CD14-positive monocyte (primary cell): ENCODE data around the gene AP1S1. TPM values are rescaled to one million over a fixed set of nuclear protein-coding genes. Genes with fewer than 3 reads are reported as not detected.
A peak's percentile ranks its signal among the peaks of the same experiment; 100 is the strongest.

Experiments
- DNase-seq, 3 donors: peaks; one replicate each; pipeline ENCODE4 v3.0.0-alpha.2; 2011 to 2022
- H2AFZ ChIP-seq: 2 replicates; pipeline ENCODE4 v1.6.0; 2012; ENCODE audit warnings: mild to moderate bottlenecking, low read depth, low read length, inconsistent platforms; ENCODE audit not compliant: insufficient read depth, poor library complexity, severe bottlenecking
- H3K27ac ChIP-seq, 2 donors: 1 replicate in 1 of 2; 2 replicates in 1 of 2; pipeline ENCODE4 v1.5.1; 2012 to 2013; ENCODE audit warnings: low read length in 2 of 2, control low read depth in 1 of 2, inconsistent platforms in 1 of 2, low read depth in 1 of 2, mild to moderate bottlenecking in 1 of 2
- H3K27me3 ChIP-seq, 2 donors: one replicate each; pipeline versions ENCODE4 v1.6.0 to v1.6.1; 2011 to 2013; ENCODE audit warnings: low read length in 2 of 2; ENCODE audit not compliant: control insufficient read depth in 2 of 2, insufficient read depth in 2 of 2
- H3K36me3 ChIP-seq, 2 donors: replicated peaks in 1 of 2; 1 replicate in 1 of 2; 2 replicates in 1 of 2; pipeline versions ENCODE4 v1.5.1 to v1.6.1; 2012 to 2013; ENCODE audit warnings: low read length in 2 of 2, control low read depth in 1 of 2, inconsistent platforms in 1 of 2, mild to moderate bottlenecking in 1 of 2; ENCODE audit not compliant: insufficient read depth in 2 of 2, control insufficient read depth in 1 of 2
- H3K4me1 ChIP-seq, 2 donors: 1 replicate in 1 of 2; 2 replicates in 1 of 2; pipeline versions ENCODE4 v1.5.1 to v1.6.1; 2012 to 2013; ENCODE audit warnings: low read length in 2 of 2, control low read depth in 1 of 2, inconsistent platforms in 1 of 2, mild to moderate bottlenecking in 1 of 2, moderate library complexity in 1 of 2; ENCODE audit not compliant: insufficient read depth in 2 of 2, control insufficient read depth in 1 of 2
- H3K4me2 ChIP-seq: replicated peaks from 2 replicates; pipeline ENCODE3; 2012; ENCODE audit warnings: low read length, moderate library complexity, mild to moderate bottlenecking; ENCODE audit not compliant: poor library complexity, severe bottlenecking; ENCODE audit errors: extremely low read depth
- H3K4me3 ChIP-seq, 3 experiments: fragments of 200-600 bp in 1 of 3; sonication (generic) in 1 of 3; replicated peaks in 1 of 3; 1 replicate in 2 of 3; 2 replicates in 1 of 3; pipeline ENCODE4 v1.5.1; 2011 to 2013; ENCODE audit warnings: low read length in 3 of 3, mild to moderate bottlenecking in 3 of 3, control low read depth in 2 of 3, low read depth in 2 of 3, inconsistent platforms in 1 of 3, moderate library complexity in 1 of 3
- H3K79me2 ChIP-seq: 2 replicates; pipeline ENCODE4 v1.6.0; 2012; ENCODE audit warnings: mild to moderate bottlenecking, control low read depth, inconsistent platforms, low read length, moderate library complexity; ENCODE audit not compliant: insufficient read depth
- H3K9ac ChIP-seq: 2 replicates; pipeline ENCODE4 v1.6.0; 2017; ENCODE audit warnings: low read length, mild to moderate bottlenecking; ENCODE audit not compliant: insufficient read depth, poor library complexity, severe bottlenecking
- H3K9me3 ChIP-seq, 2 donors: replicated peaks in 1 of 2; 1 replicate in 1 of 2; 2 replicates in 1 of 2; pipeline versions ENCODE4 v1.5.1 to v1.6.1; 2012 to 2013; ENCODE audit warnings: low read length in 2 of 2, control low read depth in 1 of 2; ENCODE audit not compliant: control insufficient read depth in 1 of 2, insufficient read depth in 1 of 2
- H4K20me1 ChIP-seq: 2 replicates; pipeline ENCODE4 v1.6.0; 2012; ENCODE audit warnings: mild to moderate bottlenecking, low read length, control low read depth, moderate library complexity; ENCODE audit not compliant: insufficient read depth
- H3K27ac Mint-ChIP-seq, 7 donors: one replicate each; pipeline ENCODE4 v1.8.0; 2020; ENCODE audit warnings: mild to moderate bottlenecking in 7 of 7, mixed read lengths in 7 of 7, moderate library complexity in 6 of 7, inconsistent platforms in 2 of 7
- H3K27me3 Mint-ChIP-seq, 3 donors: one replicate each; pipeline ENCODE4 v1.8.0; 2021 to 2022; ENCODE audit warnings: low read depth in 3 of 3, mild to moderate bottlenecking in 3 of 3, mixed read lengths in 3 of 3, moderate library complexity in 3 of 3, inconsistent platforms in 1 of 3
- H3K36me3 Mint-ChIP-seq, 2 donors: one replicate each; pipeline ENCODE4 v1.8.0; 2020; ENCODE audit warnings: mixed read lengths in 2 of 2, inconsistent platforms in 1 of 2, mild to moderate bottlenecking in 1 of 2
- H3K4me1 Mint-ChIP-seq: one replicate; pipeline ENCODE4 v1.8.0; 2020; ENCODE audit warnings: mild to moderate bottlenecking, mixed read lengths
- H3K4me3 Mint-ChIP-seq, 2 donors: one replicate each; pipeline ENCODE4 v1.8.0; 2020; ENCODE audit warnings: mild to moderate bottlenecking in 2 of 2, mixed read lengths in 2 of 2, moderate library complexity in 1 of 2
- H3K9me3 Mint-ChIP-seq, 7 donors: one replicate each; pipeline ENCODE4 v1.8.0; 2020 to 2022; ENCODE audit warnings: mixed read lengths in 7 of 7, mild to moderate bottlenecking in 6 of 7, moderate library complexity in 6 of 7, inconsistent platforms in 2 of 7
- WGBS: methylation state at CpG from one replicate; pipeline ENCODE4 v1.1.5; 2013; ENCODE audit warnings: missing lambda C conversion rate; ENCODE audit not compliant: insufficient coverage; 5-methylcytosine and 5-hydroxymethylcytosine counted together
- intact Hi-C, 2 donors: fragments of 100-400 bp; cut with micrococcal nuclease; formaldehyde crosslinking; loops; one replicate each; pipeline versions ENCODE4 v1.15.0 to v1.15.1; 2023
- polyA plus RNA-seq, 3 donors: library from polyadenylated mRNA; depleted of rRNA in 1 of 3; unstranded in 2 of 3; stranded (reverse) in 1 of 3; fragments of 300-500 nt in 2 of 3; fragments of >200 nt in 1 of 3; fragmentation: Illumina TruSeq in 2 of 3; gene quantifications; 1 replicate in 2 of 3; 2 replicates in 1 of 3; pipeline ENCODE4 v1.2.3, GENCODE V29; 2012 to 2021
- TF ChIP-seq, protein P1 (sequence below): fragments of 200-600 bp; IDR thresholded peaks from one replicate; pipeline ENCODE4 v1.8.0; 2022; ENCODE audit warnings: antibody characterized with exemption, mild to moderate bottlenecking

AP1S1 gene
- polyA plus RNA-seq, 3 donors = 10.1 to 21.3 (median 10.9) TPM

DNA sequence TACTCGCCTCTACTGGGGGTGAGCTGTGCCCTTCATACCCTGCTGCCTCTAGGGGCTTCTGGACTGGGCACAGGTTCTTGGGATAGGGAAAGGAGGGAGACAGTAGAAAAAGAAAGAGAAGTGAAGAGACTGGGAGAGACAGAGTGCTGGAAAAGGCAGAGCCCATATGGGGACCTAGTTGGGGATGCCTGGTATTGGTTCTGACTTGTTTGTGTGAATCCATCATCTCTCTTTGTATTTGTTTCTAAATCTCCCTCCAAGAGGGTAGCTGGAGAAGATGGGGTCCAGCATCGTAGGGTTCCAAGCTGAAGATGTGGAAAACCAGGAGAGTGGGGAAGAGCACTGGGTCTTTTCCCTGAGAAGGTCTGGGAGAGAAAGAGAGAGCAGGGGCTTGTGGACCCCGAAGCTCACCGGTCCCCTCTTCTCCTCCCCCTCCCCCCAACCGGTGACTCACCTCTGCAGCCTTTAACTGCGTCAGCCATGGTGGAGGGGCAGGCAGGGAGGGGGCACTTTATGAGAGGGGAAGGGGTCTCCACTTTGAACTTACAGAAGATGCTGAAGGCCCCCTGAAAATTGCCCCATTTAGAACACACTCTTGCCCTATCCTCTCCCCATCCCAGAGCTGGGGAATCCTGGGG is 14.3 kb downstream of the AP1S1 start:
- H3K27ac Mint-ChIP-seq = no peak overlapping the region
- H3K27me3 Mint-ChIP-seq = peaks cover 96 to 100% (median 98%) of the 10 kb centered on the region in 3 donors
- Histone ChIP-seq H3K27me3 (peaks cover 79 to 95% of the 10 kb centered on the region in 2 donors), H3K27ac (no peak overlapping the region), H2AFZ (no peak overlapping the region), H3K4me1 (peaks cover 42 to 56% of the 10 kb centered on the region in 2 donors), H3K9me3 (peaks cover 6 to 47% of the 10 kb centered on the region in 2 donors), H3K9ac (no peak overlapping the region), H4K20me1 (peaks cover 14% of the 10 kb centered on the region), H3K4me3 (no peak overlapping the region), H3K4me2 (no peak overlapping the region), H3K79me2 (no peaks in the 10 kb centered on the region), H3K36me3 (no peaks in the 10 kb centered on the region)
- no CpG with 5 or more reads among the region's 6 CpGs for WGBS
- H3K36me3 Mint-ChIP-seq = peaks cover 19 to 33% of the 10 kb centered on the region in 2 donors
- TF ChIP-seq, protein P1, sequence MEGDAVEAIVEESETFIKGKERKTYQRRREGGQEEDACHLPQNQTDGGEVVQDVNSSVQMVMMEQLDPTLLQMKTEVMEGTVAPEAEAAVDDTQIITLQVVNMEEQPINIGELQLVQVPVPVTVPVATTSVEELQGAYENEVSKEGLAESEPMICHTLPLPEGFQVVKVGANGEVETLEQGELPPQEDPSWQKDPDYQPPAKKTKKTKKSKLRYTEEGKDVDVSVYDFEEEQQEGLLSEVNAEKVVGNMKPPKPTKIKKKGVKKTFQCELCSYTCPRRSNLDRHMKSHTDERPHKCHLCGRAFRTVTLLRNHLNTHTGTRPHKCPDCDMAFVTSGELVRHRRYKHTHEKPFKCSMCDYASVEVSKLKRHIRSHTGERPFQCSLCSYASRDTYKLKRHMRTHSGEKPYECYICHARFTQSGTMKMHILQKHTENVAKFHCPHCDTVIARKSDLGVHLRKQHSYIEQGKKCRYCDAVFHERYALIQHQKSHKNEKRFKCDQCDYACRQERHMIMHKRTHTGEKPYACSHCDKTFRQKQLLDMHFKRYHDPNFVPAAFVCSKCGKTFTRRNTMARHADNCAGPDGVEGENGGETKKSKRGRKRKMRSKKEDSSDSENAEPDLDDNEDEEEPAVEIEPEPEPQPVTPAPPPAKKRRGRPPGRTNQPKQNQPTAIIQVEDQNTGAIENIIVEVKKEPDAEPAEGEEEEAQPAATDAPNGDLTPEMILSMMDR = no peak
- H3K4me1 Mint-ChIP-seq = peaks cover 60% of the 10 kb centered on the region
- no peak for DNase-seq
- peak overlapping the region in 1 of 2 donors; percentile 88 for H3K4me3 Mint-ChIP-seq
- H3K9me3 Mint-ChIP-seq = peaks cover 2 to 52% (median 30%) of the 10 kb centered on the region in 7 donors
- intact Hi-C loops = no loop called here

DNA sequence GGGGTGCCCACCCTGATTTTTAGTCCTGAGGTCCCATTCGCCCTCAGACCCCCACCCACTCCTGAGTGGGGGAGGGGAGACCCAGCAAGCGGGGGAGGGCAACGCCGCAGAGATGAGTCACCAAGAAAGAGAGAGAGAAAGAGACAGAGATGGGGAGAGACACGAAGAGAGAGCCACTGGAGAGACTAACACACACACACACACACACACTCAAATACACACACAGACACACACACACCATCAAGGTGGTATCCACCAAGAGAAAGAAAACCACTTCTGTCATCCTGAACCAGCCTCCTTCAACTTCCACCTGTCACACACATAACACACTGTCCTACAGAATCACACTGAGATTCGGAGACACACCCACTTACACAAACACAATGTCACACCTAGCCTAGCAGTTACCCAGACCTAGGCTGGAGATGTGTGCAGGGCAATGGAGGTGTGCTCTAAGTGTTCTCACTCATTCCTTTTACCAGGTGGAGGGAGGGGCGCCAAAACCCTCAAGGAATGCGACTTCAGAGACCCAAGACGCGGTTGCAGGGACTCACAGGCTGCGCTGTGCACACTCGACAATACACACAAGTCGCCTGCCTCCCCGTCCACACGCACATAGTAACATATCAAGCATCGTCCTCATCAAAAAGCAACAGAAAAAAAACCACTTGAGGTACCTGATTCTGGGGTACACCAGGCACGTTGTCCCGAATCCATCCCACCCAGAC is 15.0 kb downstream of the AP1S1 start:
- peaks cover 98 to 100% (median 99%) of the 10 kb centered on the region in 3 donors for H3K27me3 Mint-ChIP-seq
- H3K36me3 ChIP-seq = no peaks in the 10 kb centered on the region
- peaks cover 10% of the 10 kb centered on the region for H4K20me1 ChIP-seq
- H3K4me1 ChIP-seq = peaks cover 50 to 57% of the 10 kb centered on the region in 2 donors
- H3K4me2 ChIP-seq = peak overlapping the region; percentile 22
- intact Hi-C loops = no loop called here
- H3K79me2 ChIP-seq = no peaks in the 10 kb centered on the region
- peaks cover 24 to 37% of the 10 kb centered on the region in 2 donors for H3K36me3 Mint-ChIP-seq
- peaks cover 66% of the 10 kb centered on the region for H3K4me1 Mint-ChIP-seq
- no peak overlapping the region for H2AFZ ChIP-seq
- H3K9me3 ChIP-seq = peaks cover 11 to 51% of the 10 kb centered on the region in 2 donors
- H3K4me3 ChIP-seq = no peak overlapping the region
- H3K9me3 Mint-ChIP-seq = peaks cover 7 to 57% (median 36%) of the 10 kb centered on the region in 7 donors
- H3K27ac ChIP-seq = no peak overlapping the region
- TF ChIP-seq, protein P1 = no peak
- no peak for DNase-seq
- WGBS = 1% methylated on average over 11 of the region's 18 CpGs
- peaks cover 78 to 97% of the 10 kb centered on the region in 2 donors for H3K27me3 ChIP-seq
- peak overlapping the region in 4 of 7 donors; percentile 27 to 89 (median 52) for H3K27ac Mint-ChIP-seq
- no peak overlapping the region for H3K9ac ChIP-seq
- peak overlapping the region in 1 of 2 donors; percentile 88 for H3K4me3 Mint-ChIP-seq
